NCI-H187 treated with DMSO at 0.1 percent for 48 hours (cell line): Measurements from ENCODE around the gene DOHH.

ENCODE experiments used
- DNase-seq: peaks from one replicate; lab custom pipeline; 2025; lab: John Stamatoyannopoulos, UW

DOHH gene

GRCh38 chr19:3534375-3535234, 34.1 kb upstream of the DOHH start:
- no peak for DNase-seq

DNA sequence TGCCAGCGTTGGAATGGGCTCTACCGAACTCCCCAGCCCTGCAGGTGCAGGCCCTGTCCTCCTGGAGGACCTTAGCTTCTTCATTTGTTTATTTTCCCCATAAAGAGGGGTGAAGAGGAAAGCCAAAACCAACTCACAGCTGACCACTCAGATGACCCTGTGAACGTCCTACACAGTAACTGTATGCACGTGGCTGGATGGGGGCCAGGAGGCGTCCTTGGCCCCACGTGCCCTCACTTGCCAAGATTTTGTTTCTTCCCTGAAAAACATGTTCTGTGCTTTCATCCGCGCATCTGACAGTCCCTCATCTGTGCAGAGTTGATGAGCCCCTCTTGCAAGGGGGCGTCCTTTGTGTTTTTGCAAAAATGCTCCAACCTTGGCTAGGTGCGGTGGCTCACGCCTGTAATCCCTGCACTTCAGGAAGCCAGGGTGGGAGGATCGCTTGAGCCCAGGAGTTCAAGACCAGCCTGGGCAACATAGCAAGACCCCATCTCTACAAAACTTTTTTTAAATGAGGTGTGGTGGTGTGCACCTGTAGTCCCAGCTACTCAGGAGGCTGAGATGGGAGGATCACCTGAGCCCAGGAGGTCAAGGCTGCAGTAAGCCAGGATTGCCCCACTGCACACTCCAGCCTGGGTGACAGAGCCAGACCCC, 33.2 kb upstream of the DOHH start:
- no peak for DNase-seq

GRCh38 chr19:3533033-3533432, 32.6 kb upstream of the DOHH start:
- no peak for DNase-seq

- DNase-seq: no peak
These were observed 31.8 kb upstream of the DOHH start for GRCh38 chr19:3532154-3532786.

- no peak for DNase-seq
These were observed 31.2 kb upstream of the DOHH start for GRCh38 chr19:3531716-3532115.

DNA sequence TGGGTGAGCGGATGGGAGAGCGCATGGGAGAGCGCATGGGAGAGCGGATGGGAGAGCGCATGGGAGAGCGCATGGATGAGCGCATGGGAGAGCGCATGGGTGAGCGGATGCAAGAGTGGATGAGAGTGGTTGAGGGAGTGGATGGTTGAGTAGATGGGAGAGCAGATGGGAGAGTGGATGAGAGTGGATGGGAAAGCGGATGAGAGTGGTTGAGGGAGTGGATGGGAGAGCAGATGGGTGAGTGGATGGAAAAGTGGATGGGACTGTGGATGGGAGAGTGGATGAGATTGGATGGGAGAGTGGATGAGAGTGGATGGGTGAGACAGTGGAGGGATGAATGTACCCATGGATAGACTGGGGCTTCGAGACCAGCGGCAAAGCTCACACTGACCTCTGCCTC, 29.9 kb upstream of the DOHH start:
- DNase-seq: no peak

DNA sequence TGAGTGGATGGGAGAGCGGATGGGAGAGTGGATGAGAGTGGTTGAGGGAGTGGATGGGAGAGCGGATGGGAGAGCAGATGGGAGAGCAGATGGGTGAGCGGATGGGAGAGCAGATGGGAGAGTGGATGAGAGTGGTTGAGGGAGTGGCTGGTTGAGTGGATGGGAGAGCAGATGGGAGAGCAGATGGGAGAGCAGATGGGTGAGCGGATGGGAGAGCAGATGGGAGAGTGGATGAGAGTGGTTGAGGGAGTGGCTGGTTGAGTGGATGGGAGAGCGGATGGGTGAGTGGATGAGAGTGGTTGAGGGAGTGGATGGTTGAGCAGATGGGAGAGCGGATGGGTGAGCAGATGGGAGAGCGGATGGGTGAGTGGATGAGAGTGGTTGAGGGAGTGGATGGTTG, 28.8 kb upstream of the DOHH start:
- peak; percentile 49 for DNase-seq

- no peak for DNase-seq
These were observed 28.2 kb upstream of the DOHH start for GRCh38 chr19:3528539-3529211.

GRCh38 chr19:3528080-3528479, 27.6 kb upstream of the DOHH start:
- DNase-seq: no peak

GRCh38 chr19:3527238-3527910, 26.9 kb upstream of the DOHH start:
- no peak for DNase-seq

GRCh38 chr19:3526507-3527237, 26.2 kb upstream of the DOHH start:
- DNase-seq: no peak

DNA sequence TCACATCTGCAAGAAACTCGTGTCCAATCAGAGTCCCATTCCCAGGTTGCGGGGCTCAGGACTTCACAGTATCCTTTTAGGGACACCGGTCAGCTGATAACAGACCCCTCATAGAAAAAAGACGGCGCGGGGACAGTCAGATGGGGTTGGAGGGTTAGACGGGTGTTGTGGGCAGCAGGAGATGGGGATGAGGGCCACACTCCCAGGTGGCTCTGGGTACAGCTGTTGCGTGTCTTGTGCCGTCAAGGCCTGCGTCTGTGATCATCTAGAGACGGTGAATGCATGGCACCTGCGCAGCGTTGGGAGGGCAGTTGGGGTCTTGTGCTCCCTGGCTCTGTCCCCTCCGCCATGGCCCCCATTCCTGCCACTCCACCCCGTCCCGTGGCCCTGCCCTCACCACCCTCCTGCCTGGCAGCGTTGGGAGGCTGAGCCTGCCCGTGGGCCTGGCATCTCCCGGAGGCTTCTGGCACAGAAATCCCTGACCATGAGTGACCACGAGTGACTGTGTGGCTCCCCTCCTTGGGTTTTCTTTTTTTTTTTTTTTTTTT, 24.5 kb upstream of the DOHH start:
- DNase-seq: no peak

DNA sequence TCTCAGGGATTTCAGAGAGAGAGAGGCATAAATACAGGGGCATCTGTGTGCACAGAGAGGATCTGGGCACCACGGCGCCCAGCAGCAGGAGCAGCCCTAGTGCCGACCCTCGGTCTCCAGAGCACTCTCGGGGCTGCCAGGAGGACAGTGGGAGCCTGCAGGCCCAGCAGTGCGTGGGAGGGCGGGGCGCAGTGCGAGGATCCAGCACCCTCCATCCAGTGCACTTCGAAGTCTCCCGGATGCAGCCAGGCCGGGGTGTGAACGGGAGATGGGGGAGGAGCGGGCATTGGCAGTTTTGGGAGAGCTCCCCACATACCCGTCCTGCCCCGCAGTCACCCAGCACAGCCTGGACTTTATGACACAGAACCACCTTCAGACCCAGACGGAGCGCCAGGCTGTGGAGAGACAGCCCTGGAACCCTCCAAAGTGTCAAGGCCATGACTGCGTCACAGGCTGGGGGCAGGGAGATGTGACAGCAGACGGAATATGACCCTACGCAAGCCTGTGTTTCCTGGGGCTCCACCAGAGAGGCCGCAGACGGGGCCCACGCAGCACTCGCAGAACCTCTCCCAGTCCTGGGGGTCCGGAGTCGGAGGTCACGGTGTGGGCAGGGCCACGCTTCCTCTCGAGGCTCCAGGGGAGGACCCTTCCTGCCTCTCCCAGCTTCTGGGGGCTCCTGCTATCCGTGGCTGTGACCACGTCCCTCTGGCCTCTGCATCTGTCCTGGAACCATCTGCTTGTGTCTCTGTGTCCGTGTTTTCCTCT, 23.8 kb upstream of the DOHH start:
- no peak for DNase-seq

GRCh38 chr19:3523361-3524077, 23.0 kb upstream of the DOHH start:
- DNase-seq: no peak

DNA sequence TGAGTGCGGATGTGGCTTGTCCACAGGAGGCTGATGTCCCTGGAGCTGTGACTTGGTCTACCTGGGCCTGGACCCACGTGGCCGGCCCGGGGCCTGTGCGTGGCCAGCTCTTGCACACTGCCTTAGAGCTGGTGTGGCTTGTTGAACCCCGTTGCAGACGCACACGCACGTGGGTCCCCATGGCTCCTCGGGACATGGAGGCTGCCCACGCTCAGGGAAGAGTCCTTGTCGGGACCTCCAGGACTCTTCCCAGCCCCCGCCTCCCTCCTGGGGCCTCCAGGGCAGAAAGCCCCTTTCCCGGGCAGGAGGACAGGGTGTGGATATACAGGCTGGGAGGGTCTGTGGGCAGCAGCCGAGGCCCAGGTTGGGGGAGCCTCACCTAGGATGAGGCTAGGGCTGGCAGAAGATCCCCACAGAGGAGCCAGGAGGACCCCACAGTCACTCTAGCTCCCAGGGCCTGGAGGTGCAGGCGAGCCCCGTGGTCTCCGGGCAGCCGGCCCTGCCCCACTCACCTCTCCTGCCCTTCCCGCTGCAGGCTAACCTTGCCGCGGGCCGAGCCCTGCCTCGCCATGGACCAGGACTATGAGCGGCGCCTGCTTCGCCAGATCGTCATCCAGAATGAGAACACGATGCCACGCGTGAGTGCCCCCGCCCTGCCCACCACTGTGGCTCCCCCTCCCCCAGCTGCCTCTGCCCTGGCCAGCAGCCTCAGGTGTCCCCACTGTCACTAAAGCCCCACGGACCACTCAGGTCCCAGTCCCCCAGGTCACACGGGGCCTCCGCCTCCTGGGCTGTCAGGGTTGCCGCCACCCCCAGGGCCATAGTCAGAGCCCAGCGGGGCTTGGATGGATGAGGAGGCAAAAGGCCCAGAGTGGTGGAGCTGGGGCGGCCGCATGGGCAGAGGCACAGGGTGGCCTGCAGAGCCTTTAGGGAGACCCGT, 22.2 kb upstream of the DOHH start:
- no peak for DNase-seq

DNA sequence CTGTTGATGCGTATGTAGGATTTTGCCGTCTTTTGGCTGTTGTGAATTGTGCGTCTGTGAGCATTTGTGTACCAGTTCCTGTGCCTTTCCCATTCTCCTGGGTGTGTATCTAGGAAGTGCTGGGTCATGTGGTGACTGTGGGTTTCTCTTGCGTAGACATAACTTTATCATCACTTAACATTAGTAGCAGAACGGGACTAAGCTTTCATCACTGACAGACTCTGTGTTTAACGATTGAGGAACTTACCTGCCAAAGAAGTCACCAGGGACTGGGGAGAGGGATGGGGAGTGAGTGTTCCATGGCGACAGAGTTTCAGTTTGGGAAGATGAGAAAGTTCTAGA, 20.6 kb upstream of the DOHH start:
- no peak for DNase-seq

GRCh38 chr19:3520166-3521103, 20.0 kb upstream of the DOHH start:
- DNase-seq: no peak
